Measurements from ENCODE around the gene ILKAP.

Gene ILKAP

DNA sequence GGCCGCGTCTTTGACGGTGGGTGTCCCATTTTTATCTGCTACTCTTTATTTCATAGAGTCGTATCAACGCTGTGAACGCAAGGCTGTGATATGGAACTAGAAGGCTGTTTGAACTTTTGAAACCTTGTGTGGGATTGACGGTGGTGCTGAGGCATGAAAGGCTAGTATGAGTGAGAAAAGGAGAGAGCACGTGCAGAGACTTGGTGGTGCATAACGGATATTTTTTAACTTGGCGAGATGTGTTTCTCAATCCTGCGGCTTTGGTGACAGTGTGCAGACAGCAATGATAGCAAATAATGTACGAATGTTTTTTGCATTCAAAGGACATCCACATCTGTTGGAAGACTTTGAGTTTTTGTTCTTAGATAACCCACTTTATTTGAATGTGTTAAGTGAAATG is 30.1 kb upstream of the ILKAP start:
- peaks cover 4% of the 10 kb centered on the region for H3K79me1 ChIP-seq (ENCODE audit: low read length)
- H3K4me1 ChIP-seq (ENCODE audit: control insufficient read depth in 1 of 2, insufficient read depth in 2 of 2, low read length in 2 of 2): peaks cover 13 to 17% of the 10 kb centered on the region in 2 experiments
- H3K79me2 ChIP-seq (ENCODE audit: control insufficient read depth, insufficient read depth, low read length, poor library complexity): peaks cover 2% of the 10 kb centered on the region
- no CpG with 5 or more reads among the region's 12 CpGs for WGBS (ENCODE audit: extremely low coverage, insufficient coverage, insufficient read length)
- no peak overlapping the region for H2AK5ac ChIP-seq (ENCODE audit: low read length)
- no peak overlapping the region for H2BK12ac ChIP-seq (ENCODE audit: low read length)
- no peak overlapping the region for H3K4me2 ChIP-seq (ENCODE audit: low read length)
- no peak overlapping the region for H3K4ac ChIP-seq (ENCODE audit: low read depth, low read length)
- no peak overlapping the region for H3K14ac ChIP-seq (ENCODE audit: low read length)
- no peak overlapping the region for H4K12ac ChIP-seq (ENCODE audit: low read depth, low read length)
- no peak overlapping the region for H4K8ac ChIP-seq (ENCODE audit: low read depth, low read length)
- DNase-seq: no peak
- no peaks in the 10 kb centered on the region for H3K36me3 ChIP-seq (ENCODE audit: control insufficient read depth in 1 of 2, insufficient read depth in 2 of 2, low read length in 2 of 2)
- H3K23ac ChIP-seq (ENCODE audit: low read length): no peak overlapping the region
- H3K4me3 ChIP-seq (ENCODE audit: low read depth, low read length): no peak overlapping the region
- H2AFZ ChIP-seq (ENCODE audit: insufficient read depth, low read length, poor library complexity): no peak overlapping the region
- H4K91ac ChIP-seq (ENCODE audit: low read depth, low read length): no peak overlapping the region
- peaks cover 4% of the 10 kb centered on the region for H3K9me3 ChIP-seq (ENCODE audit: insufficient read depth, low read depth, low read length)
- no peak overlapping the region for H2BK120ac ChIP-seq (ENCODE audit: insufficient read depth, low read length, poor library complexity)
- no peak overlapping the region for H3K18ac ChIP-seq (ENCODE audit: low read length)
- H3K27ac ChIP-seq (ENCODE audit: low read depth, low read length): no peak overlapping the region
- H3K9ac ChIP-seq (ENCODE audit: low read length): no peak overlapping the region
- H3K27me3 ChIP-seq (ENCODE audit: insufficient read depth, low read length): peaks cover 17% of the 10 kb centered on the region
- H2BK5ac ChIP-seq (ENCODE audit: low read depth, low read length, poor library complexity): no peak overlapping the region

DNA sequence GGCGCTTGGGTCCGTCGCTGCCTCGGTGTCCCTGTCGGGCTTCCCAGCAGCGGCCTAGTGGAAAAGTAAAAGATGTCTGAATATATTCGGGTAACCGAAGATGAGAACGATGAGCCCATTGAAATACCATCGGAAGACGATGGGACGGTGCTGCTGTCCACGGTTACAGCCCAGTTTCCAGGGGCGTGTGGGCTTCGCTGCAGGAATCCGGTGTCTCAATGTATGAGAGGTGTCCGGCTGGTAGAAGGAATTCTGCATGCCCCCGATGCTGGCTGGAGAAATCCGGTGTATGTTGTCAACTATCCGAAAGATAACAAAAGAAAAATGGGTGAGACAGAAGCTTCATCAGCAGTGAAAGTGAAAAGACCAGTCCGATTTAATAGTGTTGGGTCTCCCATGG is 28.3 kb upstream of the ILKAP start:
- H4K12ac ChIP-seq (ENCODE audit: low read depth, low read length): no peak overlapping the region
- H3K23ac ChIP-seq (ENCODE audit: low read length): no peak overlapping the region
- H2BK120ac ChIP-seq (ENCODE audit: insufficient read depth, low read length, poor library complexity): no peak overlapping the region
- no peak overlapping the region for H2AK5ac ChIP-seq (ENCODE audit: low read length)
- DNase-seq: no peak
- no peak overlapping the region for H4K91ac ChIP-seq (ENCODE audit: low read depth, low read length)
- H3K14ac ChIP-seq (ENCODE audit: low read length): no peak overlapping the region
- H3K79me1 ChIP-seq (ENCODE audit: low read length): peaks cover 4% of the 10 kb centered on the region
- H3K4me1 ChIP-seq (ENCODE audit: control insufficient read depth in 1 of 2, insufficient read depth in 2 of 2, low read length in 2 of 2): peaks cover 20 to 22% of the 10 kb centered on the region in 2 experiments
- H3K9ac ChIP-seq (ENCODE audit: low read length): no peak overlapping the region
- H3K27me3 ChIP-seq (ENCODE audit: insufficient read depth, low read length): peaks cover 6% of the 10 kb centered on the region
- H3K9me3 ChIP-seq (ENCODE audit: insufficient read depth, low read depth, low read length): peaks cover 4% of the 10 kb centered on the region
- H2BK12ac ChIP-seq (ENCODE audit: low read length): no peak overlapping the region
- H3K18ac ChIP-seq (ENCODE audit: low read length): no peak overlapping the region
- peaks cover 2% of the 10 kb centered on the region for H3K79me2 ChIP-seq (ENCODE audit: control insufficient read depth, insufficient read depth, low read length, poor library complexity)
- H3K4ac ChIP-seq (ENCODE audit: low read depth, low read length): no peak overlapping the region
- no peak overlapping the region for H2BK5ac ChIP-seq (ENCODE audit: low read depth, low read length, poor library complexity)
- H3K4me3 ChIP-seq (ENCODE audit: low read depth, low read length): no peak overlapping the region
- no peak overlapping the region for H4K8ac ChIP-seq (ENCODE audit: low read depth, low read length)
- no peaks in the 10 kb centered on the region for H3K36me3 ChIP-seq (ENCODE audit: control insufficient read depth in 1 of 2, insufficient read depth in 2 of 2, low read length in 2 of 2)
- H3K27ac ChIP-seq (ENCODE audit: low read depth, low read length): no peak overlapping the region
- no peak overlapping the region for H2AFZ ChIP-seq (ENCODE audit: insufficient read depth, low read length, poor library complexity)
- no CpG with 5 or more reads among the region's 21 CpGs for WGBS (ENCODE audit: extremely low coverage, insufficient coverage, insufficient read length)
- H3K4me2 ChIP-seq (ENCODE audit: low read length): no peak overlapping the region

- H3K4me2 ChIP-seq (ENCODE audit: low read length): peak overlapping the region; percentile 72
- no peak overlapping the region for H4K91ac ChIP-seq (ENCODE audit: low read depth, low read length)
- peaks cover 6% of the 10 kb centered on the region for H3K27me3 ChIP-seq (ENCODE audit: insufficient read depth, low read length)
- H2BK12ac ChIP-seq (ENCODE audit: low read length): no peak overlapping the region
- DNase-seq: peak; percentile 77 to 85
- H2BK5ac ChIP-seq (ENCODE audit: low read depth, low read length, poor library complexity): no peak overlapping the region
- peaks cover 4% of the 10 kb centered on the region for H3K79me1 ChIP-seq (ENCODE audit: low read length)
- H4K8ac ChIP-seq (ENCODE audit: low read depth, low read length): peak overlapping the region; percentile 66
- peak overlapping the region; percentile 51 for H2AFZ ChIP-seq (ENCODE audit: insufficient read depth, low read length, poor library complexity)
- no CpG with 5 or more reads among the region's 46 CpGs for WGBS (ENCODE audit: extremely low coverage, insufficient coverage, insufficient read length)
- H2AK5ac ChIP-seq (ENCODE audit: low read length): no peak overlapping the region
- no peak overlapping the region for H4K12ac ChIP-seq (ENCODE audit: low read depth, low read length)
- peaks cover 20 to 22% of the 10 kb centered on the region in 2 experiments for H3K4me1 ChIP-seq (ENCODE audit: control insufficient read depth in 1 of 2, insufficient read depth in 2 of 2, low read length in 2 of 2)
- H3K79me2 ChIP-seq (ENCODE audit: control insufficient read depth, insufficient read depth, low read length, poor library complexity): peaks cover 2% of the 10 kb centered on the region
- no peak overlapping the region for H3K23ac ChIP-seq (ENCODE audit: low read length)
- H3K36me3 ChIP-seq (ENCODE audit: control insufficient read depth in 1 of 2, insufficient read depth in 2 of 2, low read length in 2 of 2): no peaks in the 10 kb centered on the region
- H3K14ac ChIP-seq (ENCODE audit: low read length): peak overlapping the region; percentile 9
- peaks cover 4% of the 10 kb centered on the region for H3K9me3 ChIP-seq (ENCODE audit: insufficient read depth, low read depth, low read length)
- no peak overlapping the region for H3K27ac ChIP-seq (ENCODE audit: low read depth, low read length)
- H2BK120ac ChIP-seq (ENCODE audit: insufficient read depth, low read length, poor library complexity): no peak overlapping the region
- H3K4ac ChIP-seq (ENCODE audit: low read depth, low read length): no peak overlapping the region
- no peak overlapping the region for H3K9ac ChIP-seq (ENCODE audit: low read length)
- H3K4me3 ChIP-seq (ENCODE audit: low read depth, low read length): peak overlapping the region; percentile 68
- H3K18ac ChIP-seq (ENCODE audit: low read length): no peak overlapping the region
Observed at GRCh38 chr2:238231251-238231793, 27.8 kb upstream of the ILKAP start.

DNA sequence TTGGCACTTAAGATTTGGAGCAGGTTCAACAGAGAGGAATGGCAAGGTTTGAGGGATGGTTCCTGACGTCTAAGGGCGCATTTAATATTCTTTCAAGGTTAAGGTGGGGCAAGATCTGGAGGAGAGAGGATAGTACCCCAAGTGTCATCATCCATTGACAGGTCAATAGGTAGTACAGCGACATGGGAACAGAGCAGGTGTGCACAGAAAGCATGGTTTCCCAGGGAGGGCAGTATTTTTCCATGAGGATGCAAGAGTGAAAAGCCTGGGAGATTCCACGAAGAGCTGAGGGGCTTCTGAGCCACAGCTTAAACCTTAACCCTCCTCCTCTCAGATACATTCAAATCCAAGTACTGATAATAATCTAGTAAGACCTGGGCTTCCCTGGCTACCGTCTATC is 27.2 kb upstream of the ILKAP start:
- H3K79me1 ChIP-seq (ENCODE audit: low read length): peaks cover 4% of the 10 kb centered on the region

More for the DNA sequence above, 27.2 kb upstream of the ILKAP start:
- Histone ChIP-seq H3K79me2 (ENCODE audit: control insufficient read depth, insufficient read depth, low read length, poor library complexity) (peaks cover 2% of the 10 kb centered on the region), H4K12ac (ENCODE audit: low read depth, low read length) (no peak overlapping the region), H3K4me3 (ENCODE audit: low read depth, low read length) (no peak overlapping the region), H2AFZ (ENCODE audit: insufficient read depth, low read length, poor library complexity) (no peak overlapping the region), H3K9ac (ENCODE audit: low read length) (no peak overlapping the region), H3K4me2 (ENCODE audit: low read length) (peak overlapping the region; percentile 72), H3K23ac (ENCODE audit: low read length) (no peak overlapping the region), H3K9me3 (ENCODE audit: insufficient read depth, low read depth, low read length) (peaks cover 3% of the 10 kb centered on the region), H3K27me3 (ENCODE audit: insufficient read depth, low read length) (peaks cover 6% of the 10 kb centered on the region), H3K36me3 (ENCODE audit: control insufficient read depth in 1 of 2, insufficient read depth in 2 of 2, low read length in 2 of 2) (no peaks in the 10 kb centered on the region), H4K91ac (ENCODE audit: low read depth, low read length) (no peak overlapping the region), H4K8ac (ENCODE audit: low read depth, low read length) (peak overlapping the region; percentile 66), H3K18ac (ENCODE audit: low read length) (no peak overlapping the region), H2BK12ac (ENCODE audit: low read length) (no peak overlapping the region), H3K14ac (ENCODE audit: low read length) (no peak overlapping the region), H2AK5ac (ENCODE audit: low read length) (no peak overlapping the region), H3K4me1 (ENCODE audit: control insufficient read depth in 1 of 2, insufficient read depth in 2 of 2, low read length in 2 of 2) (peaks cover 20 to 22% of the 10 kb centered on the region in 2 experiments), H2BK120ac (ENCODE audit: insufficient read depth, low read length, poor library complexity) (no peak overlapping the region), H2BK5ac (ENCODE audit: low read depth, low read length, poor library complexity) (no peak overlapping the region), H3K4ac (ENCODE audit: low read depth, low read length) (no peak overlapping the region), H3K27ac (ENCODE audit: low read depth, low read length) (no peak overlapping the region)
- no CpG with 5 or more reads among the region's 5 CpGs for WGBS (ENCODE audit: extremely low coverage, insufficient coverage, insufficient read length)
- no peak for DNase-seq

Measured in trophoblast cell (in vitro differentiated cells and primary cell).